HEK293 (cell line): Measurements from ENCODE around the gene TKT.

ENCODE experiments used
- CTCF ChIA-PET: fragments of 350-600 bp; formaldehyde crosslinking; extraction: SDS; loops from one replicate; lab custom pipeline; 2021; ENCODE audit warnings: antibody characterized with exemption; lab: Yijun Ruan, JAX
- POLR2A ChIA-PET: fragments of 300-600 bp; formaldehyde crosslinking; extraction: SDS; loops from one replicate; lab custom pipeline; 2020; ENCODE audit warnings: antibody characterized with exemption, inconsistent platforms; lab: Yijun Ruan, JAX
- H3K27ac ChIP-seq: fragments of 200-500 bp; sonication (Bioruptor generic); 2 replicates; pipeline ENCODE4 v1.5.1; 2014; ENCODE audit warnings: low read depth, low read length, control low read depth, inconsistent platforms; ENCODE audit errors: extremely low read depth
- H3K36me3 ChIP-seq, 2 experiments: fragments of 200-500 bp in 1 of 2; sonication (Bioruptor generic) in 1 of 2; 1 replicate in 1 of 2; 2 replicates in 1 of 2; pipeline ENCODE4 v1.5.1; 2014 to 2017; ENCODE audit warnings: inconsistent platforms in 2 of 2, low read length in 2 of 2; ENCODE audit not compliant: control insufficient read depth in 2 of 2, insufficient read depth in 1 of 2
- H3K4me1 ChIP-seq: fragments of 200-500 bp; sonication (Bioruptor generic); 2 replicates; pipeline ENCODE4 v1.5.1; 2014; ENCODE audit warnings: mild to moderate bottlenecking, low read length, inconsistent platforms; ENCODE audit not compliant: control insufficient read depth, insufficient read depth
- H3K4me3 ChIP-seq: 2 replicates; pipeline ENCODE4 v1.5.1; 2011; ENCODE audit warnings: low read depth, mild to moderate bottlenecking, control low read depth, low read length, moderate library complexity
- H3K9me3 ChIP-seq: fragments of 200-500 bp; sonication (Bioruptor generic); 2 replicates; pipeline ENCODE4 v1.5.1; 2014; ENCODE audit warnings: low read depth, low read length, inconsistent platforms; ENCODE audit not compliant: control insufficient read depth, insufficient read depth
- CTCF ChIP-seq: fragments of 450-650 bp; formaldehyde crosslinking; IDR thresholded peaks from 2 replicates; pipeline ENCODE4 v1.5.1; 2016; ENCODE audit warnings: missing biosample characterization, missing genetic modification characterization
- FEZF1 ChIP-seq: fragments of 450-650 bp; formaldehyde crosslinking; IDR thresholded peaks from 2 replicates; pipeline ENCODE4 v1.5.1; 2016; ENCODE audit warnings: missing biosample characterization, missing genetic modification characterization
- MYNN ChIP-seq: fragments of 450-650 bp; formaldehyde crosslinking; IDR thresholded peaks from 2 replicates; pipeline ENCODE4 v1.5.1; 2016; ENCODE audit warnings: missing biosample characterization, missing genetic modification characterization, borderline replicate concordance
- SALL2 ChIP-seq: fragments of 450-650 bp; formaldehyde crosslinking; IDR thresholded peaks from 2 replicates; pipeline ENCODE4 v1.5.0; 2017; ENCODE audit warnings: missing biosample characterization, mild to moderate bottlenecking, missing genetic modification characterization, borderline replicate concordance
- YY2 ChIP-seq: fragments of 450-650 bp; formaldehyde crosslinking; IDR thresholded peaks from 2 replicates; pipeline ENCODE4 v1.5.1; 2016; ENCODE audit warnings: missing biosample characterization, missing genetic modification characterization
- ZBTB11 ChIP-seq: fragments of 450-650 bp; formaldehyde crosslinking; conservative IDR thresholded peaks from 2 replicates; pipeline ENCODE4 v1.5.1; 2016; ENCODE audit warnings: low read depth, missing biosample characterization, missing genetic modification characterization
- ZBTB44 ChIP-seq: fragments of 450-650 bp; IDR thresholded peaks from 2 replicates; pipeline ENCODE4 v1.5.1; 2018; ENCODE audit warnings: missing biosample characterization, mild to moderate bottlenecking, missing genetic modification characterization
- ZBTB6 ChIP-seq: fragments of 450-650 bp; formaldehyde crosslinking; IDR thresholded peaks from 2 replicates; pipeline ENCODE4 v1.5.1; 2017; ENCODE audit warnings: missing biosample characterization, missing genetic modification characterization
- ZNF239 ChIP-seq: fragments of 450-650 bp; formaldehyde crosslinking; IDR thresholded peaks from 2 replicates; pipeline ENCODE4 v1.5.1; 2016; ENCODE audit warnings: missing biosample characterization, missing genetic modification characterization
- ZNF266 ChIP-seq: fragments of 450-650 bp; formaldehyde crosslinking; IDR thresholded peaks from 2 replicates; pipeline ENCODE4 v1.5.1; 2016; ENCODE audit warnings: missing biosample characterization, missing genetic modification characterization, low read depth
- ZNF292 ChIP-seq: fragments of 450-650 bp; formaldehyde crosslinking; IDR thresholded peaks from 2 replicates; pipeline ENCODE4 v1.5.1; 2016; ENCODE audit warnings: low read depth, missing biosample characterization, missing genetic modification characterization, borderline replicate concordance
- ZNF311 ChIP-seq: fragments of 450-650 bp; formaldehyde crosslinking; IDR thresholded peaks from 2 replicates; pipeline ENCODE4 v1.5.1; 2017; ENCODE audit warnings: missing biosample characterization, missing genetic modification characterization, borderline replicate concordance
- ZNF335 ChIP-seq: fragments of 450-650 bp; formaldehyde crosslinking; conservative IDR thresholded peaks from 2 replicates; pipeline ENCODE4 v1.5.1; 2016; ENCODE audit warnings: missing biosample characterization, missing genetic modification characterization
- ZNF426 ChIP-seq: fragments of 450-650 bp; formaldehyde crosslinking; IDR thresholded peaks from 2 replicates; pipeline ENCODE4 v1.5.1; 2017; ENCODE audit warnings: missing biosample characterization, missing genetic modification characterization, mild to moderate bottlenecking, inconsistent platforms, moderate library complexity
- ZNF510 ChIP-seq: fragments of 450-650 bp; formaldehyde crosslinking; IDR thresholded peaks from 2 replicates; pipeline ENCODE4 v1.5.1; 2018; ENCODE audit warnings: mild to moderate bottlenecking, missing genetic modification characterization, missing biosample characterization; ENCODE audit not compliant: insufficient replicate concordance
- ZNF580 ChIP-seq: fragments of 450-650 bp; formaldehyde crosslinking; IDR thresholded peaks from 2 replicates; pipeline ENCODE4 v1.5.1; 2016; ENCODE audit warnings: missing biosample characterization, missing genetic modification characterization
- ZNF645 ChIP-seq: fragments of 450-650 bp; formaldehyde crosslinking; IDR thresholded peaks from 2 replicates; pipeline ENCODE4; 2016; ENCODE audit warnings: missing biosample characterization, missing genetic modification characterization
- ZNF664 ChIP-seq: fragments of 450-650 bp; formaldehyde crosslinking; IDR thresholded peaks from 2 replicates; pipeline ENCODE4 v1.5.1; 2016; ENCODE audit warnings: missing biosample characterization, missing genetic modification characterization
- ZNF677 ChIP-seq: fragments of 450-650 bp; IDR thresholded peaks from 2 replicates; pipeline ENCODE4 v1.5.0; 2018; ENCODE audit warnings: missing biosample characterization, mild to moderate bottlenecking, missing genetic modification characterization, moderate library complexity
- ZNF701 ChIP-seq: fragments of 450-650 bp; formaldehyde crosslinking; IDR thresholded peaks from 2 replicates; pipeline ENCODE4 v1.5.1; 2016; ENCODE audit warnings: missing biosample characterization, missing genetic modification characterization
- ZNF76 ChIP-seq: fragments of 450-650 bp; formaldehyde crosslinking; IDR thresholded peaks from 2 replicates; pipeline ENCODE4; 2016; ENCODE audit warnings: low read depth, missing biosample characterization, missing genetic modification characterization, borderline replicate concordance
- ZNF777 ChIP-seq: fragments of 450-650 bp; formaldehyde crosslinking; IDR thresholded peaks from 2 replicates; pipeline ENCODE4 v1.5.1; 2017; ENCODE audit warnings: missing biosample characterization, missing genetic modification characterization, borderline replicate concordance
- ZNF843 ChIP-seq: fragments of 450-650 bp; formaldehyde crosslinking; IDR thresholded peaks from 2 replicates; pipeline ENCODE4 v1.5.1; 2016; ENCODE audit warnings: missing biosample characterization, missing genetic modification characterization
- ZXDB ChIP-seq: fragments of 450-650 bp; formaldehyde crosslinking; IDR thresholded peaks from 2 replicates; pipeline ENCODE4 v1.5.1; 2016; ENCODE audit warnings: missing biosample characterization, missing genetic modification characterization

TKT gene

GRCh38 chr3:53191836-53192480 lies 63.9 kb downstream of the TKT start:
- TF ChIP-seq ZNF76 = no peak
- no peak for TF ChIP-seq ZNF580 (tag by site-specific recombination)
- TF ChIP-seq ZNF335 (tag by site-specific recombination) = no peak
- TF ChIP-seq ZNF510 = no peak
- no peak for TF ChIP-seq YY2
- TF ChIP-seq ZNF777 (tag by site-specific recombination) = no peak
- TF ChIP-seq ZNF843 (tag by site-specific recombination) = no peak
- no peak for TF ChIP-seq ZNF292 (tag by site-specific recombination)
- TF ChIP-seq ZNF664 (tag by site-specific recombination) = no peak
- no peak for TF ChIP-seq ZNF266 (tag by site-specific recombination)
- no peak for TF ChIP-seq FEZF1
- no peak for TF ChIP-seq ZBTB6
- TF ChIP-seq SALL2 (tag by site-specific recombination) = no peak
- no peak for TF ChIP-seq ZNF239 (tag by site-specific recombination)
- TF ChIP-seq ZNF311 (tag by site-specific recombination) = no peak
- TF ChIP-seq CTCF (tag by site-specific recombination) = no peak
- no peak for TF ChIP-seq ZNF701
- no peak for TF ChIP-seq ZNF426 (tag by site-specific recombination)
- Histone ChIP-seq H3K9me3 (no peaks in the 10 kb centered on the region), H3K4me3 (no peak overlapping the region), H3K27ac (no peak overlapping the region), H3K36me3 (peaks cover 0 to 41% of the 10 kb centered on the region in 2 experiments; a peak in 1 of 3 replicates), H3K4me1 (no peaks in the 10 kb centered on the region)
- POLR2A ChIA-PET = interaction anchor here (0.6 kb wide), 1 partner anchor 97 kb away, joined by 3 read pairs; no protein-coding TSS in a partner anchor
- CTCF ChIA-PET = interaction anchor here (0.7 to 2.9 kb wide), 2 partner anchors 24 to 78 kb away, joined by 3 to 18 read pairs; no protein-coding TSS in a partner anchor

- no peaks in the 10 kb centered on the region for H3K4me1 ChIP-seq
- CTCF ChIA-PET = interaction anchor here (2.9 kb wide), 1 partner anchor 76 kb away, joined by 18 read pairs; no protein-coding TSS in a partner anchor
- H3K36me3 ChIP-seq = peaks cover 0 to 54% of the 10 kb centered on the region in 2 experiments; a peak in 1 of 3 replicates
- no peaks in the 10 kb centered on the region for H3K9me3 ChIP-seq
- no peak overlapping the region for H3K4me3 ChIP-seq
- H3K27ac ChIP-seq = no peak overlapping the region
- POLR2A ChIA-PET = no interaction called here
- TF ChIP-seq ZNF510 (no peak), MYNN (no peak), ZNF677 (no peak), ZNF645 (no peak), ZBTB11 (tag by site-specific recombination) (no peak), ZXDB (tag by site-specific recombination) (no peak), ZBTB44 (tag by site-specific recombination) (no peak)
Measured at GRCh38 chr3:53190659-53191058, 65.2 kb downstream of the TKT start.
